HG02840 (cell line): ENCODE results near the gene EFCAB14.
A peak's percentile ranks its signal among the peaks of the same experiment; 100 is the strongest.
"Not testable (repeated sequence)": the region's sequence is repeated elsewhere in the genome, so short reads cannot be mapped to it uniquely, and the experiment has no call there.

ENCODE experiments used
- ATAC-seq: cut with Tn5 transposase; IDR thresholded peaks from one replicate; pipeline ENCODE4 v1.9.1; 2021; ENCODE audit warnings: mild to moderate bottlenecking, moderate library complexity, moderate number of reproducible peaks; ENCODE audit not compliant: unreplicated experiment, low FRiP score

EFCAB14 gene

GRCh38 chr1:46687921-46688509, 30.9 kb downstream of the EFCAB14 start:
- ATAC-seq: no peak

- no peak for ATAC-seq
Observed at GRCh38 chr1:46687093-46687659, 31.7 kb downstream of the EFCAB14 start.

- ATAC-seq: no peak
Observed at GRCh38 chr1:46686255-46686654, 32.7 kb downstream of the EFCAB14 start.

GRCh38 chr1:46684670-46685069, 34.2 kb downstream of the EFCAB14 start:
- ATAC-seq: no peak

- no peak for ATAC-seq
Observed at GRCh38 chr1:46682064-46682463, 36.9 kb downstream of the EFCAB14 start.

- ATAC-seq: no peak
Observed at GRCh38 chr1:46681333-46682034, 37.4 kb downstream of the EFCAB14 start.

- no peak for ATAC-seq
Observed at GRCh38 chr1:46679789-46680573, 38.9 kb downstream of the EFCAB14 start.

GRCh38 chr1:46677339-46677738, 41.6 kb downstream of the EFCAB14 start:
- no peak for ATAC-seq

- no peak for ATAC-seq
Observed at GRCh38 chr1:46676531-46676930, 42.4 kb downstream of the EFCAB14 start.

- no peak for ATAC-seq
Observed at GRCh38 chr1:46675549-46676314, 43.2 kb downstream of the EFCAB14 start.

GRCh38 chr1:46673749-46674182, 45.1 kb downstream of the EFCAB14 start:
- ATAC-seq: no peak

GRCh38 chr1:46672696-46673095, 46.2 kb downstream of the EFCAB14 start:
- no peak for ATAC-seq

- no peak for ATAC-seq
Observed at GRCh38 chr1:46671554-46671953, 47.4 kb downstream of the EFCAB14 start, which contains the start of gene TEX38. Gene TEX38 (plus strand): TSS chr1:46671854. CDS start chr1:46671935, 81 bp downstream.

- ATAC-seq: no peak
Observed at GRCh38 chr1:46670134-46670533, 48.8 kb downstream of the EFCAB14 start.

- peak; percentile 69 for ATAC-seq
Observed at GRCh38 chr1:46667782-46668760, 50.8 kb downstream of the EFCAB14 start, which contains the start of gene ATPAF1. Gene ATPAF1 (minus strand): TSS chr1:46668364. CDS start chr1:46668322, 42 bp downstream.

- ATAC-seq: no peak
Observed at GRCh38 chr1:46665983-46666382, 52.9 kb downstream of the EFCAB14 start.

GRCh38 chr1:46662919-46663318, 56.0 kb downstream of the EFCAB14 start:
- not testable (repeated sequence) for ATAC-seq

GRCh38 chr1:46660116-46660515, 58.8 kb downstream of the EFCAB14 start:
- not testable (repeated sequence) for ATAC-seq

- no peak for ATAC-seq
Observed at GRCh38 chr1:46659307-46659870, 59.5 kb downstream of the EFCAB14 start.
